ENCODE results near the gene DYNC1H1.

DNA sequence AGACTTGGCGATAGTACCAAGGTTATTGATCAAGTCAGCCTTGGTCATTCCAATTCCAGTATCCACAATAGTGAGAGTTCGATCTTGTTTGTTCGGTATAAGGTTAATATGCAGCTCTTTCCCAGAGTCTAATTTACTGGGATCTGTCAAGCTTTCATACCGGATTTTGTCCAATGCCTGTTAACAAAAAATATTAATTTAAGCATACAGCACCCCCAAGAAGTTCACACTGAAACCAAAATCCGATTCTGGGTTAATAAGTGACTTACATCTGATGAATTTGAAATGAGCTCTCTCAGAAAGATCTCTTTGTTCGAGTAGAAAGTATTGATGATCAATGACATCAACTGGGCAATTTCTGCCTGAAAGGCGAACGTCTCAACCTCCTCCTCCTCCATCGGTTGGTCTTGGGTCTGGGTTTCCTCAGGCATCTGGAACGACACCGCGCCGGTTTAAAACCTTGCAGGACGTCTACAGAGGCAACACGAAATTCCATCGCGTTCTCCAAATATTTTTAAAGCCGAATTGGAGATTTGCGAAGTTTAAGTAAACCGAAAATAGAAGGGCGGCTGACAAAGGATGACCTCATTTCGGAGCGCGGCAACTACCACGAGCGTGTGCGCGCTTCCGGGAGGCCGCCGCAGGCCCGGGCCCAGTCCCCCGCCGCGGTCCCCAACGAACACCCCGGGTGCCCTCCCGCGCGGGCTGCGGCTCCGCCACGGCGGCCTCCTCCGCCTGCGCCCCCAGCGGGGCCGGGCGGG, 121.8 kb downstream of the DYNC1H1 start:
- TF ChIP-seq, protein P1, sequence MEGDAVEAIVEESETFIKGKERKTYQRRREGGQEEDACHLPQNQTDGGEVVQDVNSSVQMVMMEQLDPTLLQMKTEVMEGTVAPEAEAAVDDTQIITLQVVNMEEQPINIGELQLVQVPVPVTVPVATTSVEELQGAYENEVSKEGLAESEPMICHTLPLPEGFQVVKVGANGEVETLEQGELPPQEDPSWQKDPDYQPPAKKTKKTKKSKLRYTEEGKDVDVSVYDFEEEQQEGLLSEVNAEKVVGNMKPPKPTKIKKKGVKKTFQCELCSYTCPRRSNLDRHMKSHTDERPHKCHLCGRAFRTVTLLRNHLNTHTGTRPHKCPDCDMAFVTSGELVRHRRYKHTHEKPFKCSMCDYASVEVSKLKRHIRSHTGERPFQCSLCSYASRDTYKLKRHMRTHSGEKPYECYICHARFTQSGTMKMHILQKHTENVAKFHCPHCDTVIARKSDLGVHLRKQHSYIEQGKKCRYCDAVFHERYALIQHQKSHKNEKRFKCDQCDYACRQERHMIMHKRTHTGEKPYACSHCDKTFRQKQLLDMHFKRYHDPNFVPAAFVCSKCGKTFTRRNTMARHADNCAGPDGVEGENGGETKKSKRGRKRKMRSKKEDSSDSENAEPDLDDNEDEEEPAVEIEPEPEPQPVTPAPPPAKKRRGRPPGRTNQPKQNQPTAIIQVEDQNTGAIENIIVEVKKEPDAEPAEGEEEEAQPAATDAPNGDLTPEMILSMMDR (conservative IDR thresholded peaks at IDR 0.05; ENCODE audit: low read length), result no peak
- TF ChIP-seq EZH2phosphoT487 (IDR thresholded peaks at IDR 0.05; ENCODE audit: borderline replicate concordance, low read depth, low read length), result no peak

All from OCI-LY7 (cell line).